GM21528 (cell line): ENCODE results near the gene PCAT7.
"Not testable (repeated sequence)": the region's sequence is repeated elsewhere in the genome, so short reads cannot be mapped to it uniquely, and the experiment has no call there.

Source experiments
- ATAC-seq: cut with Tn5 transposase; IDR thresholded peaks from one replicate; pipeline ENCODE4 v1.9.1; 2021; ENCODE audit warnings: mild to moderate bottlenecking, moderate library complexity; ENCODE audit not compliant: unreplicated experiment, low FRiP score

Gene PCAT7

DNA sequence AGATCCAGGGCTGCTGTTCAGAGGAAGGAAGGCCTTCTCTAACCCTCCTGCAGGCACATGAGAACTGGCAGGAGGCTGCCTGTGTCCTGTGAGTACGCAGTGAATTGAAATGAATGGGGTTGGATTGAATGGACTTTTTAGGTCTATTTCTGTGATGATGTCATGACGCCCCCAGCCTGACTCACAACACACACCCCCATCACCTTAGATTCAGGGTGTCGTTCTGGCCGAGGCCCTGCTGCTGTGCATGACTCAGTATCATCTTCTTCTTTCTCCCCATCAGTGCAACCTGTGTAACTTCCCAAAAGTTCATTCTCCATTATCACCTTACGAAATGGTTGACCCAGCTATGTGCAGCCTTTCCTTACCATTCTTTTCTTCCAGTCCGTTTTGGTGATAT lies 5.4 kb downstream of the PCAT7 start:
- no peak for ATAC-seq

DNA sequence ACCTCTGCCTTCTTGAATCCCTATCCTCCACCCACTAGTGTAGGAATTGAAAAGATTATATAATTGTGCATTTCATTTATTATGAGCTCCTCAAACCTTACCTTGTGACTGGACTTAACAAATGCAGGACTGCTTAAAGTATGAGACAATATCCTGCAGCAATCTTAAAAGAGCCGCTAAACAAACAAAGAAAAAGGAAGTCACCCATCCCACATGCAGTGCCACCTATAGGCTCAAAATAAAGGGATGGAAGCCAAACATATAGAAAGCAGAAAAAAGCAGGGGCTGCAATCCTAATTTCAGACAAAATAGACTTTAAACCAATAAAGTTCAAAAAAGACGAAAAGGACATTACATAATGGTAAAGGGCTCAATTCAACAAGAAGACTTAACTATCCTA lies 8.7 kb downstream of the PCAT7 start:
- ATAC-seq, result no peak

DNA sequence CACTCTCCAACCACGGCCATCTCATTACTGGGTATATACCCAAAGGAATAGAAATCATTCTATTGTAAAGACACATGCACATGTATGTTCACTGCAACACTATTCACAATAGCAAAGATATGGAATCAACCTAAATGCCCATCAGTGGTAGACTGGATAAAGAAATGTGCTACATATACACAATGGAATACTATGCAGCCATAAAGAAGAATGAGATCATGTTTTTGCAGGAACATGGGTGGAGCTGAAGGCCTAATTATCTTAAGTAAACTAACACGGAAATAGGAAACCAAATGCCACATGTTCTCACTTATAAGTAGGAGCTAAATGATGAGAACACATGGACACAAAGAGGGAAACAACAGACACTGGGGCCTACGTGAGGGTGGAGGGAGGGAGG lies 9.4 kb downstream of the PCAT7 start:
- not testable (repeated sequence) for ATAC-seq

DNA sequence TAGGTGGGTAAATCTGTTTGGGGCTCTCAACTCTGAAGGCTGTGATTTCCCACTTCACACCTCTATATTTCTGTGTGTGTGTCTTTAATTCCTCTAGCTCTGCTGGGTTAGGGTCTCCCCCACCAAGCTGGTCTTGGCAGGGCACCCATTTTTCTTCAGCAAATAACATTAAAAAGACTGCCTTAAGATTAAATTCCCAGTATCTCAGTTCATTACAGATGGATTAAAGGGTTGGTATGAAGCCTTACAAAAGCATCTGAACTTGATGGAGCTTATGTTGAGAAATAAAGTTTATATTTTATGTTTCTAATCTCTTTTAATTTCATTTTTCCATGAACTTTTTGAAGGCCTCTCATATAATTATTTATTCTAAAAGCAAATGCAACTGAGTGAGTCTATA lies 11.7 kb downstream of the PCAT7 start:
- ATAC-seq, result no peak

DNA sequence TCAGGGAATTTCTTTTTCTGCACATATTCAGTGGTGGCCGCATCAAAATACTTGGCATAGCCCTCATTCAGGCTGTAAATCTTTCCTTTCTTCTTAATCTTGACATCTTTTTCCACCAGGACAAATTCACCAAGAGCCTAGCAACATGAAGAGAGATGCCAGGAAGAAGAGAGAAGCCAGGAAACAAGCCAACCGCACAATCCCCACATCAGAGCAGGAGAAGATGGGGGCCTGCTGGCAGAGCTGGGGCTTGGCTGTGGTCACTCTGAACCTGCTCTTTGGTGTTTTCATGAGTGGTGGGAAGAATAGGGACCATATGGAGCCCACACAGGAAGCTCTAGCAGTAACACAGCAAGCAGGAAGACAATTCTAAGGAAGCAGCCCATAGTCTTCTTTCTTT lies 12.4 kb downstream of the PCAT7 start:
- ATAC-seq, result no peak

DNA sequence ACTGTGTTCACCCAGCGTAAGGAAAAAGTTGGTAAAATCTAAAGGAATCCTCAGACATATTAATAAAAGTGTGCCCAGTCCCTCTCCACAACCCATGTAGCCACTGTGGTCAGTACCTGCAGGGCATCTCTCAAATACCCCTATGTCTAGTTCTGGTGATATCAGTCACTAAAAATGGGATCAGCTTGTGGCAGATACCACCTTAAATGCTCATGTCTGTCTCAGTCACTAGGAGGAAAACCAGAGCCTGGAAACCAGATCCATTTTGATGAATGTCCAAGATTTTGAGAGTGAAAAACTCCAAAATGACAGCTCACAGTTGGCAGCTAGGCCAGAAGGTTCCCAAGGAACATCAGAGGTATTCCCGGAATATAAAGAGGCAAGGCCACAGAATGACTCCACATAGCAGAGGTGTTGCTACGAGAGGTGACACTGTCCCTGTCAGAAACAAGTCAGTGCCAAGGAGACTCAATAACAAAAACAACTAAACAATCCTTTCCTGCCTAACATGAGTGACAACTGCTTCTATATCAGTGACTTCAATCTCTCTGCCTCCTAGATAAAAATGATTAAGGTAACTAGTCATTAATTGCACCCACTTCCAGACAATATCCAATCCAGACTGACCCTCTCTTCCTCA lies 13.5 kb downstream of the PCAT7 start:
- no peak for ATAC-seq

DNA sequence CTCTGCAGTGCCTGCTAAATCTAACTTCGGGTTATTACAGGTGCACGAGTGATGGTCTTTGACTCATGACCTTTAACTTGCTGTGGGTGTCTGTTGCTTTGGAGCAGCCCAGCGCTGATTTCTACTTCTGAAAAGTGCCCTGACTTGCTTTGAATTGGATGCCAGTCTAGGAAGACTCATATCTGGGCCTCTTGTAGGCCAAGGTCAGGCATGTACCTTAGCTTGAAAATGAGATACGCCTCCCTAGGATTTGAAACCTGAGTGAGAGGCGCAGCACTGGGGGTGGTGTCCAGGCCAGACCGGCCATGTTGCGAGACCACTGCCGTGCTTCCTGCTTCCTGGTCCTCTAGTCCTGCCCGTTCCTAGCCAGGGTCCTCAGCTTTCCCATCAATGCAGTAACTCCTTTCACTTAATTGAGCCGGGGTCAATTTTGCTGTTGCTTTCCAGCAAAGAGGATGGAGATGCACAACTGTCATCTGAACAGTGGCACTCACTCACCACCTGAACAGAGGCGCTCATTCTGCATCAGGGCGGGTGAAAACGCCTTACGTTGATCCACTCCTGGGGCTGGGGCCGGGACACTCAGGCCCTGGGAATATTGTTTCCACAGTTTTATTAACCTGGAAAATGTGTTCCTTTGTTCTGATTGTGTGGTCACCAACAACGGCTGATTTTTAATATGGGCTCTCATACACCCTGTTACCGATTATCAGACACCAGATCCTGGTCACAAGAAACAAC lies 14.3 kb downstream of the PCAT7 start:
- ATAC-seq, result no peak

DNA sequence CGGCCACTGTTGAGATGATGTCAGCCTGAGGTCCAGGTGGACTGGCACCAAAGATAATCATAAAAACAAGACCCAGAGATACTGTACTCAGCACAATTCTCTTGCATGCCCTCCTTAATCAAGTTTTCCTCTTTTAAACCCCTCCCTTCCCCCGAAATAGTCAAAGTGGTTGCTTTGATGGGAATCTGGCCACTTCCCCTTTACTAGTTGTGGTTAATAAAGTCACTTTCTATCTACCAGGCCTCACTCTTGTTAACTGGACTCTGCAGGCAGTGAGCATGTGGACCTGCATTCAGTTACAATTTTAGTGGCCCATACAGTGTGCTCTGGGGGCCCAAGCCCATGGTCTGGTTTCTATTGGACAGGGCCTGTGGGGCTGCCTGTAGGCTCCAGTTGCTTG lies 21.2 kb downstream of the PCAT7 start:
- no peak for ATAC-seq

DNA sequence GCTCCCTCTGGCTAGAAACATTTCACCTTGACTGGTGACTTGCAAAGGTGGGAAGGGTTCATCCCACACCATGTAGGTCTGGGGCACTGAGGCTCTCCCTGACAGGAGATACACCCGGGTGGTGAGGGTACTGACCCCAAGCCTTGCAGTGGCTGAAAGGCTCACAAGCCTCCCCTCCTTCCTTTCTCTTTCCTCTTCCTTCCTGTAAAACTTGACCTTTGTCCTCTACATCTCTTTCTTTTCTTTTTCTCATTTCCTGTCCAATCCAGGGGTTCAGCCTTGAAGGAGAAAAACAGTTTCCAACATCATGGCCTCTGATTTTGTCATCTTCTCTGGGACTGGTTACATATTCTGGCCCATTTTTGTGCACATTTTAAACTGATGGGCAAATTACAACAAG lies 22.2 kb downstream of the PCAT7 start:
- no peak for ATAC-seq

DNA sequence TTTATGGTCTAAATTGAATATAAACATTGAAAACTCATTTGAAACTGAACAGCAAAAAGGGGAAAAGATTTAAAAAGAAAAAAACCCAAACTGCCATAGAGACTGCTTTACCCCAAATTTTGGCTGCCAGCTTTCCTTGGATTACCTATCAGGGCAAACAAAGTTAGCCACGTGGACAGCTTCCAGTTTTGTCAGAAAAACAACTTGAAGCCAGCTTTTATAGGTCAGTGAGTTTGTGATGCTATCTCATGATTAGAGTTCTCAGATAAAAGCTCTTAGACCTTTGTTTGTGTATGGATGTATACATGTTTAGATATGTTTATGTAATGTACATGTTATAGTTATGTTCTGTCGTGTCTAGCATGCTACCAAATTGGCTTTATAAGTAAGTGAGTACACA lies 22.7 kb downstream of the PCAT7 start:
- no peak for ATAC-seq

DNA sequence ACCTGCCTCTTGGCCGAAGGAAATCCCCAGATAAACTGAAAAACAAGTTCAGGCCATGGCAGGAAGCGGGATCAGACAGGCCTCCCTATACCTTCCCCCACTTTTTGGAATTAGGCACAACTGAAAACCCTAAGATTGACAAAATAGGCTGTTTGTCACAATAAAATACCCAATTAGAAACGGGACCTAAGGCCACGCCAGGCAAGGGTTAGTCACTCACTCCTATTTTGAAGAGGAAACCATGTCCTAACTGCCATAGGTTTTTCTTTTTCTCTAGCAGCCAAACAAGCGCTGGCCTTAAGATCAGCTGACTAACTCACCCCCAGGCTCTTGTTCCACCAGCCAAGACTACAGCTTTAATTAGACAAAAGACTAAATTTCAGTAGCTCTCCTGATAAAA lies 26.8 kb downstream of the PCAT7 start:
- ATAC-seq, result no peak

DNA sequence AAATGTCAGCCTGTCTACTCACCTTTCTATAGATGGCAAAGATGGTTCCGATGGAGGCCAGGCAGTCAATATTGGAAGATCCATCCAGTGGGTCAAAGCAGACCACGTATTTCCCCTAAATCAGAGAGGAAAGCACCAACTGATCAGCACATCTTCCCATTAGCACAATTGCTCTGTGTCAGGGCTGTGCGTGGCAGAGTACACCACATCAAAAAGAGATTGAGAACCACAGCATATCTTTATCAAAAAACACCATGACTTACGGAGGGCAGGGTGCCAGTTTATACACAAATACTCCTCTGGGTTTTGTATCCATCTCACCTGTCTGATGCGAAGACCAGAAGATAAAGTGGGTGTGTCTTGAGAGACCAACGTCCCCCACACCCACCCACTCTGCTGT lies 29.7 kb downstream of the PCAT7 start:
- ATAC-seq, result no peak

DNA sequence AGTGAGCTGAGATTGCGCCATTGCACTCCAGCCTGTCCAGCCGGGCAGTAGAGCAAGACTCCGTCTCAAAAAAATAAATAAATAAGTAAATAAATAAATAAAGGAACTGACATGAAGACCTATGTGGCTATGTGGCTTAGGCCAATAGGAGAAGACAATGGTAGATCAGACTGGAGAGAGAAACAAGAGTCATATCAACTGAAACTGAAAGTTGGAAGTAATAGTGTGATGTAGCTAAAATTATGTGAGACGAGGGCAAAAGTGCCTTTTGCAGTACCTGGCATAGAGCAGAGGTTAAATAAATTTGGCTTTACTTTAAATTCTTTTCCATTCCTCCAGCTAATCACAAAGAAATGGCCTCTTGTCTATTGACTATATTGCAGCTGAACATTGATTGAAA lies 31.4 kb downstream of the PCAT7 start:
- no peak for ATAC-seq

DNA sequence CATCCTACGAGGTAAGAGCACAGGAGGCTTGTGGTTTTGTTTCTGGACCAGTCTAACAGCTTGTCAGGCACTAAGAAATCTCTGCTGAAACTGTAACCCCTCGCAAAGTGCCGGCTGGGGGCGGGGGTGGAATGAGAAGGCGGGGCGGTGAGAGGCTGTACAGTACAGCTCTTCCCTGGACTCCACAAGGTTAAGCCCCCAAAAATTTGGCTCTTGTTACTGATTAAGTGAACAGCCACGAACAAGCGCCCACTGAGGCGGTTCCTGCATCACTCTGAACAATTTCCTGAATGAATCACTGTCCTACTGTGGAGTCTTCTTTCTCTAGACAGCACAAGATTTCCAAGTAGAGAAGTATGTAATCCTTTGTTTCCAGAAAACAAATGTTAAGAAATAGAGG lies 31.9 kb downstream of the PCAT7 start:
- no peak for ATAC-seq

DNA sequence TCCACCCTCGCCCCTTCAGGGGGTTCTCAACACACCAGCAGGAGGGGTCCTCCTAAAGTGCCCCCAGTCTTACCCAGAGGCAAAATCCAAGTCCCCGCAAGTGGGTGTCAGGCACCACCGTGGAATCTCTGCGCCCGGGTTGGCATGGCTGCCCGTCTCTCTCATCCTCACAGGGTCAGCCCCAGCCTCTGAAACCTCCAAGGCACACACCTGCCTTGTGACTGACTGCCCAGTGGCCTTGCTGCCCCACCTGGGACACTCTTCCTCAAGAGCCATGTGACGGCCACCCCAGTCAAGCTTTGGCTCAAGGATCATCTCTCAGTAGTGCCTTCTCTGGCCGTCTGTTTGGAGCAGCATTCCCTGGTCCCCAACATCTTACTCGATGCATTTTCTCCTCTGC lies 33.8 kb downstream of the PCAT7 start:
- no peak for ATAC-seq

DNA sequence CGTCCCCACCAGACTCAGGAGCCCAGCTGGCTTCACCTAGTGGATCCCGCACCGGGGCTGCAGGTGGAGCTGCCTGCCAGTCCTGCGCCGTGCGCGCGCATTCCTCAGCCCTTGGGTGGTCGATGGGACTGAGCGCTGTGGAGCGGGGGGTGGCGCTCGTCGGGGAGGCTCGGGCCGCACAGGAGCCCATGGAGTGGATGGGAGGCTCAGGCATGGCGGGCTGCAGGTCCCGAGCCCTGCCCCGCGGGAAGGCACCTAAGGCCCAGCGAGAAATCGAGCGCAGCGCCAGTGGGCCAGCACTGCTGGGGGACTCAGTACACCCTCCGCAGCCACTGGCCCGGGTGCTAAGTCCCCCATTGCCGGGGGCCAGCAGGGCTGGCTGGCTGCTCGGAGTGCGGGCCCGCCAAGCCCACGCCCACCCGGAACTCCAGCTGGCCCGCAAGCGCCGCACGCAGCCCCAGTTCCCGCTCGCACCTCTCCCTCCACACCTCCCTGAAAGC lies 36.2 kb downstream of the PCAT7 start:
- not testable (repeated sequence) for ATAC-seq

DNA sequence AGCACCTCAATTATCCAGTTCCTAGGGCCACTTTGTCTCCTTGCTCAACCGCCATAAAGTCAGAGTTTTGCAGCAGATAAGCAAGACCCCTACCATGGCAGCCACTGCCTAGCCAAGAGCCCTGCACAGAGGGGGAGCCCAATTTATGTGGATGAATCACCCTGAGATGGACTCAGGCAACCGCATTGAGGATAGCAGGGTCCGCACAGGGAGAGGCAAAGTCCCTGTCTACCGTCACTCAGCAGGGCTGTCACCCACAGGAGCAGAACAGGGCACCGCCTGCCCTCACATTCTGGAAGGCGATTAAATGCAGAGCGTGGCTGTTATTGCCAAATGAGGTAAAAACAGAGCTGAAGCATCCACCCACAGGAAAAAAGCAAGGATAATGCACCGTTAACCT lies 37.0 kb downstream of the PCAT7 start:
- ATAC-seq, result no peak

DNA sequence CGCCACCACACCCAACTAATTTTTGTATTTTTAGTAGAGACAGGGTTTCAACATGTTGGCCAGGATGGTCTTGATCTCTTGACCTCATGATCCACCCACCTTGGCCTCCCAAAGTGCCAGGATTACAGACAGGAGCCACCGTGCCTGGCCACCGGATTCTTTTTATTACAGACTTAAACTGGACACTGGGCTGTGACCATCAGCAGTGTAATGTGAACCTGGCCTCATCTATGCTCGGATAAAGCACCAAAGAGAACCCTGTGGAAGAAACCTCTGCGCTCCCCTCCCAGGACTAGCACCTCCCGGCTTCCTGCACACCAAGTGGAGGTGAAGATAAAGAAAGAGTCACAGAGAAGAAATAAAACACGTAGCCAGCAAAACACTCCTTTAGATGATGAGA lies 37.8 kb downstream of the PCAT7 start:
- ATAC-seq, result not testable (repeated sequence)

DNA sequence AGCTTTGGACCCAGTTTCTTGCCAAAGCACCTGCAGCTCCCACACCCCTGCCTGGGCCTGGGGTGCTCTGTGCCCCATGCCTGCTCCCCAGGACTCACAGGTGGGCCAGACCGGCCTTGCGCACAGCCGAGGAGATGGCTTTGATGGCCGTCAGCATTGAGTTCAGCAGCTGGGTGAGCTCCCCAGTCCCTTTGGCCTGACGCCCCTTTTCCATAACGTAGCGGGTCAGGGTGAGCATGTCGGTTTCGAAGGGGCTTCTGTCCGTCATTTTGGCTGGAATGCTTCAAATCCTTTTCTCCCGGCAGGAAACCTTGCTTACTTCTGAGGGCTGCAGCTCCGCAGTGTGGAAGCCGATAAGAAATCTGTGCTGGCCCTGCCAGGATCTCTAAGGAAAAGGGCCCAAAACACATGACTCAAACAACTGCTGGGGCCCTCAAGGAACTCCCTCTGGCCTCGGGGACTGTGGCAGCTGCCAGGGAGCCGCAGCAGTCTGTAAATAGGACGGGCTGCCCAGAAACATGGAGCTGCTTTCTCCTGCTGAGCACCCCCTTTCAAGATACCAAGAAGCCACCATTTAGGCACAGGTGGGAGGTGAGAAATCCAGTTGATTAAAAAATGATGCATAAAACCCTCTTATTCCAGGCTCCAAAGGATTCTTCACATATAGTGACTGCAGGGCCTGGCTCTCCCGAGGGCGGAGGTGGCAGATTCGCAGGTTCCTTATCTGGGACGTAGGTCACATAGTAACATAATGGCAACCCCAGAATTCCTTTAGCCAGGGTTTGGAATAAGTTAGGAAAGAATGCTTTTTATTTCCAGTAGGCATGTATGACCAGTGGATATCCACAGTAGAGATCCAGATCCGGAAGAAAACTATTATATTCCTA lies 38.8 kb downstream of the PCAT7 start, which contains the start of gene FBP2:
FBP2 (minus strand) TSS at position 366 of the 887 bp plus-strand sequence; CDS start at position 268, 98 bp downstream.
- ATAC-seq, result no peak

DNA sequence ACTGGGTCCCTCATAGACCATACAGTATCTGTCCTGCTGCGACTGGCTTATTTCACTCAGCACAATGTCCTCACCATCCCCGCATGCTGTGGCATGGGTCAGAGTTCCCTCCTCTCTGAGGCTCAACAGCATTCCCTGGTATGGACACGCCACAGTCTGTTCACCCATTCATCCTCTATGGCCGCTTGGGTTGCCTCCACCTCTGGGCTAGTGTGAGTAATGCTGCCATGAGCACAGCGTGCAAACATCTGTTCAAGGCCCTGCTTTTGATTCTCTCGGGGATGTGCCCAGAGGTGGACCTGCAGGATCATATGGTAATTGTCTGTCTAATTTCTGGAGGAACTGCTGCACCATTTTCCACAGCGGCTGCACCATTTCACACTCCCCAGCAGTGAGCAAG lies 44.2 kb downstream of the PCAT7 start:
- ATAC-seq, result no peak

DNA sequence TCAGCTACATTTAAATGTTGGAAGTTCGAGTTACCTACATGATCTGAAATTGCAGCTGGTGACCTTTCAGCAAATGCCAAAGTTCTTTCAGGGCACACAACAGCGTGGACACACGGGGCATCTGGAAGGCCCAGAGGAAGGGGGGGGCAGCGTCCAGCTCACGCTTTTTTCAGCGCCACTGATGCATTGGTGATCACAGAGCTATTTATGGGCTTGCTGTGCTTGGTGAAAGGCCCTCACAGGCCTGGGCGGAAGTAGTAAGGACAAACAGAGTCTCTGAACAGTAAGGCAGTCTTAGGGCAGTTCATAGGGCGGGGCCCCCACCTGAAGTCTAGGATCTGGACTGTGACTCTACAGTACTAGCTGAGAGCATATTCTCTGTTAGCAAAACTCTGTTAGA lies 45.4 kb downstream of the PCAT7 start:
- ATAC-seq, result no peak
